ELF-1 (cell line): ENCODE measurements around the gene IGF2BP3.
"Not testable (repeated sequence)": the region's sequence is repeated elsewhere in the genome, so short reads cannot be mapped to it uniquely, and the experiment has no call there.

Experiments
- DNase-seq: peaks from one replicate; pipeline ENCODE4 v3.0.0-alpha.2; 2016; ENCODE audit warnings: low read depth, low spot score

IGF2BP3 gene

GRCh38 chr7:23422909-23423308, 47.4 kb downstream of the IGF2BP3 start:
- no peak for DNase-seq

DNA sequence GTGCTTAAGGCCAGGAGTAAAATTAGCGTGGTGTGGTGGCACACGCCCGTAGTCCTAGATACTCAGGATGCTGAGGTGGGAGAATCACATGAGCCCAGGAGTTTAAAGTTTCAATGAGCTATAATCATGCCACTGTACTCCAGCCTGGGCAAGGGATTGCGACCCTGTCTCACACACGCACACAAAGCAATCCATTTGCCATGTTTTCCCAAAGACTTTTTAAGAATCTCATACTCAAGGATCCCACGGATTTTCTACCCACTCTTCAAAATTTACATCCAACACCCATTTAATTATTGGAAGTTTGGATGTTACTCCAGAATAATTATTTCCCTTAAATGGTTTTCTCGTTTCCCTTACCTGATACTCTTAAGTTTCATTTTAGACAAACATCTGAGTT, 47.9 kb downstream of the IGF2BP3 start:
- DNase-seq: no peak

GRCh38 chr7:23419845-23420244, 50.4 kb downstream of the IGF2BP3 start:
- DNase-seq: no peak

DNA sequence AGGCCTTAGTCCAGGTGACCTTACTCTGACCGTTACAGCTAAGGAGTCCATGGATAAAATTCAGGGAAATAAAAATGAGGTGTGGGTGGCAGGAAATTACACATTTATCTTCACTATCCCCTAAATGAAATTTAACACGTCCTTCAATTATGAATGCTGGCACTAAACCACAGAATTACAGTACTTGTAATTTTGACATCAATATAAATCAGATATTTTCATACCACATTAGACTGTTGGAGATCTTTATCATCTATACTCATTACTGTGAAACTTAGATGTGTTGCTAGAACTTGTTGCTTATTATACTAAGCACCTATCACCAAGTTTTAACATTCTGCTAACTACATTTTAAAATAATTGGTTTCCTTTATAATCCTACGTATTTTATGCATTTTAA, 51.1 kb downstream of the IGF2BP3 start:
- no peak for DNase-seq

DNA sequence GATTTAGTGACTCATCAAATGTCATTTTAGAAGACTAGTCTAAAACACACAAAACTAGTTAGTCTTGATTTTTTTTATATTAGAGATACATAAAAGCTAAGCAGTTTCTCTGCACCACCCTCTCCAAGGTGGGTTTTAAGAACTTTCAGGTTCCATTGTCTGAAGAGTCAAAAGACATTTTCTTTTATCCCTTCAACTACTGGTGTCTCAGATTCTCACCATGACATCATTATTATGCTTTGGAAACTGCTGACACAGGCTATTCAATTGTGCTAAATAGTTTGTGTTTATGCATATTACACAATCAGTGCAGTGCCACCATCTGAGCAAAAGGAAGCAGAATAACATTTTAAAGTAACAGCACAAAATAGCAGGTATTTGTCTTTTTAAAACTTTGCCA, 52.2 kb downstream of the IGF2BP3 start:
- DNase-seq: no peak

GRCh38 chr7:23415198-23415597, 55.1 kb downstream of the IGF2BP3 start:
- DNase-seq: no peak

DNA sequence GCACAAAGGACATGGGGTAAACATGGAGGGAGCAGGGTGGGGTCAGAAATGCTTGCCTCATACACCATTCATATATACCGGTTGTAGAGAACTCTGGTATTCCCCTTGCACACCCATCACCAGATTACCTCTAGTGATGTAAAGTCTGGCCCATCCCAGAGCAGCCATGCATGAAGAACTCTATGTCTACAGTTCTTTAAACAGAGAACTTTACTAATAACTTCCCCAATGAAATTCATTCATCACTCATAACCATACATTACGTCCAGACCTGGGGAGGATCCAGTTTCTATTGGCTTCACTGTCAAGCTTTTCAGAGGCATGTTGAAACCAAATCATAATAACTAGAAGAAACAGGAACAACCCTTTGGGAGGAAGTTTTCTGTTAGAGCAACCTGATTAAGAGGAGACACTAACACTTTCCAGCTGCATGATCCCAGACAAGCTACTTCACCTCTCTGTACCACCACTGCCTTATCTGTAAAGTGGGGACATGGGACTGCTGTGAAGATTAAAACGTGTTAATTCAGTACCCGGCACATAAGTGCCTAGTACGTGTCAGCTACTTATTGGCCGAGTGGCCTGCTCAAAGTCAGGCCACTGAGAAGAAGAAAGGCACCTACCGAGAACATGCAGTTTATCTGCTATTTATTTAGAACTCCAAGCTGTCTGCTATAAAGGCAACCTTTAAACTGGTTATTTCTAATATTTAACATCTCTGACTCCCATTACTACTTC, 59.7 kb downstream of the IGF2BP3 start:
- no peak for DNase-seq

DNA sequence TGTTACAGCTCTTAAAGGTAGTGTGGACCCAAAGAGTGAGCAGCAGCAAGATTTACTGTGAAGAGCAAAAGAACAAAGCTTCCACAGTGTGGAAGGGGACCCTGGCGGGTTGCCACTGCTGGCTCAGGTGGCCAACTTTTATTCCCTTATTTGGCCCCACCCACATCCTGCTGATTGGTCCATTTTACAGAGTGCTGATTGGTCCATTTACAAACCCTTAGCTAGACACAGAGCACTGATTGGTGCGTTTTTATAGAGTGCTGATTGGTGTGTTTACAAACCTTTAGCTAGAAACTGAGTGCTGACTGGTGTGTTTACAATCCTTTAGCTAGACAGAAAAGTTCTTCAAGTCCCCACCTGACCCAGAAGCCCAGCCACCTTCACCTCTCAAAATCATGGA, 63.7 kb downstream of the IGF2BP3 start:
- not testable (repeated sequence) for DNase-seq

DNA sequence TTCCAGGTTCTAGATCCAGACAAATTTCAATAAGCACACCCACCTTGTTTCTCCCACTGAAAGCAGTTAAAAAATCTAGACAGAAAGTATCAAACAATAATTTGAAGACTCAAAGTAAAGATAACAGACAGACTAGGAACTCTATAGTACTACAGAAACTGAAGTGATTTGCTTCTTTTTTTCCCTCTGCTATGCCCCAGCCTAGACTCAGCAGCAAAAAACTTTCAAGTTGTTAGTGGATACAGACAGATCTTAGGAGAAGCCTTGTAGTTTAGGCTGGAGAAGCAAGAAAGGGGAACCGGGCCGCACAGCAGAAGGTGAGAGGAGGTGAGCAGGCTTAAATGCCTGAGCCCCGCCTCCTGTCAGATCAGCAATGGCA, 65.1 kb downstream of the IGF2BP3 start:
- no peak for DNase-seq

- no peak for DNase-seq
Measured at GRCh38 chr7:23404546-23405239, 65.6 kb downstream of the IGF2BP3 start.

DNA sequence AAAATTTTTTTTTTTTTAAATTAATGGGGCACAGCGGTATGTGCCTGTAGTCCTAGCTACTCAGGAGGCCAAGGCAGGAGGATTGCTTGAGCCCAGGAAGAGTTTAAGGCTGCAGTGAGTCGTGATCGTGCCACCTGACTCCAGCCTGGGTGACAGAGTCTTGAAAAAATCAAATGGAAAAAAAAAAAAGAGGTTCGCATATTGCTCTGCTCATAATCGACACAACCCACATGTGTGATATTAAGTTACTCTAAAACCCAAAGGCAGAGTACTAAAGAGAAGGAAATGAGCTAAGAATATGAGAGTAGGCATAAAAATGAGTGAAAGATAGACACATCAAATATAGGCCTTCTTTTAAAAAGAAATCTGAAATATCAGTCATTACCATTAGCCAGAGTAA, 66.3 kb downstream of the IGF2BP3 start:
- DNase-seq: no peak

GRCh38 chr7:23398090-23398489, 72.2 kb downstream of the IGF2BP3 start:
- DNase-seq: not testable (repeated sequence)

GRCh38 chr7:23397241-23397640, 73.0 kb downstream of the IGF2BP3 start:
- no peak for DNase-seq

DNA sequence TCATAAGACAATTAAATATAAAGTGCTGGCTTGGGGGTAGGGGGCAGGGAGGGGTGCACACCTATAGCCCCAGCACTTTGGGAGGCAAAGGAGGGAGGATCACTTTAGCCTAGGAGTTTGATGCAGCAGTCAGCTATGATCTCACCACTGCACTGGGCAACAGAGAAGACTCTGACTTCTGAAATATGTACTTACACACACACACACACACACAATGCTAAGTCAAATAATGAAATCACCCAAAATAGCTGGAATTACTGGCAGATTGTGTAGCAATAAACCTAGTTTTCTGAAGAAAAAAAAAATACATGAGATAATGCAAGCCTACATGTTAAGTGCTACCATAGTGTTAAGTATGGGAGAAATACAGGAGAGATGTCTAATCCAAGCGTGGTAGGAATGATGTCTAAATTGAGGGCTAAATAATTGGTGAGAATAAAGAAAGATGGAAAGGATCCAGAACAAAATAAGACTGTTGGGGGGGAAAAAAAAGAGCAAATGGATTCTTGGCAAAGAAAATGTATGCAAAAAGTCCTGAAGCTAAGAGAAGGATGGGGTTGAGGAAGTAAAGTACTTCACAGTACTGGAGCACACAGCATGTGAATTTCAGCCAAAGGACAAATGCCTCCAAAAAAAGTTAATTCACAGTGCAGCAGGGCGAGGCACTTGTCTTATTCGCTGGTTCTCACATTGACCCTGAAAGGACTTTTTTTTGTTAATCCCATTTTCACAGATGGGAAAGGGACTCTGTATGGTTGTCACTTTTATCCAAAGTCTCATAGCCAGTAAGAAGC, 73.9 kb downstream of the IGF2BP3 start:
- no peak for DNase-seq

DNA sequence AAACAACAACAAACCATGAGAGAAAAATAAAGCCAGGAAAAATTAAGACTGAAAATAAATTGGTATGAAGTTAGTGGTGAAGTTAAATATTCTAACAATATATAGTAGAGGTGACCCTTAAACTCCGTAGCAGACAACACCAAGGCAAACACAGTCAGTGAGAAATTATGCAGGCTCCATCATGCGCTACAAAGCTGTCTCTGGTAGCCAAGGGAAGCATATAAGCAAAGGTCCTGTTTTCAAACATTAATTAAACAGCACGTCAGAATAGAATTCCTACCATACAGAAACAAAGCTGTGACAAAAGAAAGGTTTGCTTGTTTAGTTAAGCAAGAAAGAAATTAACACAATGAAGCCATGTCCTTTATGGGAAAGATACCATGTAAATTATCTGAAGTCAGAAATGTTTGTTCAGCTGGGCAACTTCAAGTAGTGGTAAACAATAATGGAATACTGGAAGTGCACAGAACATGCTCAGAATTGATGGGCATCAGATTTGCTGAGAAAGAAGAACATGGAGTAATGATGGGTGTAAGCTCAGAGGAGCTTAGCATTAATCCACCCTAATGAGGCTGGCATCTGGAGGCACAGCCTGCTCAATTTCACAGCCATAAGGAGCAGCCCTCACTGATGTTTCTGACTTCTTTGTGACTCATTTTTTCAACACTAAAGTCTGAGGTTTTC, 75.7 kb downstream of the IGF2BP3 start:
- no peak for DNase-seq

DNA sequence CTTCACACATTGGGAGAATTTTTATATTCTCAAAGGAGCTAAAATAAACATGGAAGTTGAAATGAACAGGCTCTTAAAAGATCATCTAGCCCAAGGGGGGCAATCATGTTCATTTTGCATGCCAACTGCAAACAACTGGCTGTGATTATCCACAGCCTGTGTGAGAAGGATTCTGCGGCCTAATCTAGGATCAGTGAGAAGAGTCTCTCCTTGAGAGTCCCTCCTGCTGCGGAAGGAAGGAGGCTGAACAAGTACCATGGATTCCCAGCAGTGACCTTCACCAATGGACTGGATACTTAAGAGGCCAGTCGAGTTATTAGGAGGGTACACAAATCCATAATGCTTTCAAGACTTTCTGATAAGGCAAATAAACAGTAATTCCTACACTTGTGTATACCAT, 76.7 kb downstream of the IGF2BP3 start:
- no peak for DNase-seq

- no peak for DNase-seq
Measured at GRCh38 chr7:23389701-23390100, 80.6 kb downstream of the IGF2BP3 start.

GRCh38 chr7:23387583-23387982, 82.7 kb downstream of the IGF2BP3 start:
- DNase-seq: no peak

- no peak for DNase-seq
Measured at GRCh38 chr7:23385140-23385539, 85.2 kb downstream of the IGF2BP3 start.

- DNase-seq: no peak
Measured at GRCh38 chr7:23383225-23383624, 87.1 kb downstream of the IGF2BP3 start.

- DNase-seq: no peak
Measured at GRCh38 chr7:23380961-23381360, 89.3 kb downstream of the IGF2BP3 start.

DNA sequence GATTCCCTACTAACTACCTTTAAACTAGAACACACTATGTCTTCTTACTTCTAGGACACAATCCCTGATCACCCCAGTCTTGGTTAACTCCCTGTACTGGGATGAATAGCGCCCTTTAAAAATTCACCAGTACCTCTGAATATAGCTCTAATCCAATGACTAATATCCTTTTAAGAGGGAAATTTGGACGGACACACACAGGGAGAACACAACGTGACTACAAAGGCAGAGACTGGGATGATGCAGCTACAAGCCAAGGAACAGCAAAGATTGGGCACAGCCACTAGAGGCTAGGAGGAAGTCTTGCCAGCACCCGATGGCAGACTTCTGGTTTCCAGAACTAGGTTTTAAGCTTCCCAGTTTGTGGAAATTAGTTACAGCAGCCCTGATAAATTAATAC, 89.7 kb downstream of the IGF2BP3 start:
- no peak for DNase-seq
